ENCODE data around the gene C20orf204.
"Not testable (repeated sequence)": the region's sequence is repeated elsewhere in the genome, so short reads cannot be mapped to it uniquely, and the experiment has no call there.

The C20orf204 gene

DNA sequence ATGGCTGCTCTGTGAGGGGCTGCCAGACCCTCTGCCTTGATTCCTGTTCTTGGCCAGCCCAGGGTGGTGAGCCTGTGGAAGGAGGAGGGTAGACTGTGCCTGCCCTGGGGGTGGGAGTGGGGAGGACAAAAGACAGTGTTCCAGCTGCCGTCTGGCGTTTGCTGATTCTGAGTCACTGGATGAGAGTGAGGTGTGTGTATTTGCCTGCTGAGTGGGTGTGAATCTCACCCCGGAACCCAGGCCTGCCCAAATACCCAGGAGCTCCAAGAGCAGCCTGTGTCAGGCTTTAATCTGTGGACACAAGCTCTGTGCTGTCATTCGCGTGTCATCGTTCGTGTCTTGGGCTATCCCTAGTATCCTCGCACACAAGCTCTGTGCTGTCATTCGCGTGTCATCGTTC, 50.8 kb downstream of the C20orf204 start:
- Mint-ChIP-seq H3K9me3 (peaks cover 6% of the 10 kb centered on the region), H3K36me3 (no peaks in the 10 kb centered on the region), H3K4me1 (peaks cover 36% of the 10 kb centered on the region), H3K27ac (no peak overlapping the region), H3K4me3 (no peak overlapping the region), H3K27me3 (peaks cover 10% of the 10 kb centered on the region)
- no peak for ATAC-seq

DNA sequence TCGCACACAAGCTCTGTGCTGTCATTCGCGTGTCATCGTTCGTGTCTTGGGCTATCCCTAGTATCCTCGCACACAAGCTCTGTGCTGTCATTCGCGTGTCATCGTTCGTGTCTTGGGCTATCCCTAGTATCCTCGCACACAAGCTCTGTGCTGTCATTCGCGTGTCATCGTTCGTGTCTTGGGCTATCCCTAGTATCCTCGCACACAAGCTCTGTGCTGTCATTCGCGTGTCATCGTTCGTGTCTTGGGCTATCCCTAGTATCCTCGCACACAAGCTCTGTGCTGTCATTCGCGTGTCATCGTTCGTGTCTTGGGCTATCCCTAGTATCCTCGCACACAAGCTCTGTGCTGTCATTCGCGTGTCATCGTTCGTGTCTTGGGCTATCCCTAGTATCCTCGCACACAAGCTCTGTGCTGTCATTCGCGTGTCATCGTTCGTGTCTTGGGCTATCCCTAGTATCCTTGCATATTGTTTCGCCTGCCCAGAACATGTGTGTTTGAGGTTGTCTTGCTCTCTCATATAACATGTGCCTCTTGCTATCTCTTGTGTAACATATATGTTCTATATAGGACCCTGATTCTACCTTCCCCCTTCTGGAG, 51.3 kb downstream of the C20orf204 start:
- H3K9me3 Mint-ChIP-seq: not testable (repeated sequence)
- peaks cover 10% of the 10 kb centered on the region for H3K27me3 Mint-ChIP-seq

DNA sequence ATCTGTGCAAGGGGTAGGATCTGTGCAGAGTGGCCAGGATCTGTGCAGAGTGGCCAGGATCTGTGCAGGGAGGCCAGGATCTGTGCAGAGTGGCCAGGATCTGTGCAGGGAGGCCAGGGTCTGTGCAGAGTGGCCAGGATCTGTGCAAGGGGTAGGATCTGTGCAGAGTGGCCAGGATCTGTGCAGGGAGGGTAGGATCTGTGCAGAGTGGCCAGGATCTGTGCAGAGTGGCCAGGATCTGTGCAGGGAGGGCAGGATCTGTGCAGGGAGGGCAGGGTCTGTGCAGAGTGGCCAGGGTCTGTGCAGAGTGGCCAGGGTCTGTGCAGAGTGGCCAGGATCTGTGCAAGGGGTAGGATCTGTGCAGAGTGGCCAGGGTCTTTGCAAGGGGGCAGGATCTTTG, 52.6 kb downstream of the C20orf204 start:
- Mint-ChIP-seq H3K4me1 (peaks cover 36% of the 10 kb centered on the region), H3K27me3 (peaks cover 10% of the 10 kb centered on the region)
- not testable (repeated sequence) for H3K9me3 Mint-ChIP-seq, H3K36me3 Mint-ChIP-seq, H3K27ac Mint-ChIP-seq, ATAC-seq, H3K4me3 Mint-ChIP-seq

More for the DNA sequence above, 51.3 kb downstream of the C20orf204 start:
- not testable (repeated sequence) for H3K36me3 Mint-ChIP-seq, H3K27ac Mint-ChIP-seq, H3K4me3 Mint-ChIP-seq, ATAC-seq
- H3K4me1 Mint-ChIP-seq: peaks cover 36% of the 10 kb centered on the region

All from stimulated activated memory B cell treated with anti-CD40 and anti-IgM and Interleukin-4, amounts not matched to agents 10 μg/mL and 1 μg/mL and 100 μg/mL, for 72 hours (primary cell).